ENCODE measurements around the gene CCL1. TPM values are rescaled to one million over a fixed set of nuclear protein-coding genes. Genes with fewer than 3 reads are reported as not detected.
"Not testable (repeated sequence)": the region's sequence is repeated elsewhere in the genome, so short reads cannot be mapped to it uniquely, and the experiment has no call there.

CCL1 gene
- total and polyA plus RNA-seq, 8 donors, result not detected

GRCh38 chr17:34339138-34339770 is 23.8 kb downstream of the CCL1 start:
- 77 to 90% (median 87%) methylated on average over 3 of the region's 3 CpGs for WGBS, 5 donors
- intact Hi-C loops (cut with DNase I; ENCODE audit: low total_unique reads), result no loop called here

GRCh38 chr17:34337701-34338100 is 25.3 kb downstream of the CCL1 start:
- H3K9me3 ChIP-seq, result peaks cover 0 to 5% (median 0%) of the 10 kb centered on the region in 4 donors
- DNase-seq, result no peak
- TF ChIP-seq EP300 (IDR thresholded peaks at IDR 0.05) (no peak), POLR2A (IDR thresholded peaks at IDR 0.05) (no peak), POLR2AphosphoS5 (IDR thresholded peaks at IDR 0.05) (no peak)
- intact Hi-C loops (cut with DNase I; ENCODE audit: low total_unique reads), result no loop called here
- H3K27ac ChIP-seq, result no peak overlapping the region
- no peaks in the 10 kb centered on the region for H3K4me1 ChIP-seq
- no peak overlapping the region for H3K4me3 ChIP-seq
- 68 to 80% (median 70%) methylated on average over 1 of the region's 1 CpG for WGBS, 5 donors
- no peaks in the 10 kb centered on the region for H3K36me3 ChIP-seq
- H3K27me3 ChIP-seq, result no peaks in the 10 kb centered on the region

More at GRCh38 chr17:34339138-34339770, 23.8 kb downstream of the CCL1 start:
- Histone ChIP-seq H3K27me3 (no peaks in the 10 kb centered on the region), H3K27ac (no peak overlapping the region), H3K36me3 (no peaks in the 10 kb centered on the region), H3K4me3 (no peak overlapping the region), H3K4me1 (no peaks in the 10 kb centered on the region), H3K9me3 (peaks cover 0 to 5% (median 0%) of the 10 kb centered on the region in 4 donors)
- no peak for TF ChIP-seq EP300 (IDR thresholded peaks at IDR 0.05)
- TF ChIP-seq POLR2AphosphoS5 (IDR thresholded peaks at IDR 0.05), result no peak
- no peak for TF ChIP-seq CTCF (IDR thresholded peaks at IDR 0.05)
- no peak for TF ChIP-seq POLR2A (IDR thresholded peaks at IDR 0.05)
- no peak for DNase-seq

GRCh38 chr17:34327580-34327979 is 35.5 kb downstream of the CCL1 start:
- H3K27ac ChIP-seq; H3K4me1 ChIP-seq; H3K27me3 ChIP-seq; intact Hi-C loops (cut with DNase I; ENCODE audit: low total_unique reads); H3K36me3 ChIP-seq; H3K4me3 ChIP-seq: not testable (repeated sequence)
- peaks cover 0 to 15% (median 7%) of the 10 kb centered on the region in 4 donors for H3K9me3 ChIP-seq
- WGBS, 5 donors, result 52 to 64% (median 64%) methylated on average over 4 of the region's 4 CpGs
- TF ChIP-seq POLR2AphosphoS5 (IDR thresholded peaks at IDR 0.05), result peak in 1 of 3 donors; percentile 16
- DNase-seq, result peak in 1 of 2 donors; percentile 55

GRCh38 chr17:34321964-34322363 is 41.1 kb downstream of the CCL1 start:
- Histone ChIP-seq H3K4me3 (no peak overlapping the region), H3K36me3 (no peaks in the 10 kb centered on the region), H3K27ac (no peak overlapping the region), H3K9me3 (peaks cover 0 to 15% (median 7%) of the 10 kb centered on the region in 4 donors), H3K4me1 (peaks cover 0 to 3% (median 0%) of the 10 kb centered on the region in 4 donors), H3K27me3 (no peaks in the 10 kb centered on the region)
- TF ChIP-seq POLR2A (IDR thresholded peaks at IDR 0.05) (no peak), CTCF (IDR thresholded peaks at IDR 0.05) (no peak), POLR2AphosphoS5 (IDR thresholded peaks at IDR 0.05) (no peak), EP300 (IDR thresholded peaks at IDR 0.05) (no peak)
- intact Hi-C loops (cut with DNase I; ENCODE audit: low total_unique reads), result no loop called here
- no peak for DNase-seq

GRCh38 chr17:34319039-34319483 is 44.0 kb downstream of the CCL1 start, which contains the start of gene CCL8:
Gene CCL8 (plus strand): TSS chr17:34319435. CDS start chr17:34319502, 67 bp downstream.
- H3K4me3 ChIP-seq, result no peak within 1 kb of the TSS
- H3K27me3 ChIP-seq, result no peaks in the 10 kb centered on the region
- DNase-seq, result peak in 1 of 2 donors; percentile 28
- intact Hi-C loops (cut with DNase I; ENCODE audit: low total_unique reads), result no loop called here
- H3K9me3 ChIP-seq, result no peaks in the 10 kb centered on the region
- H3K27ac ChIP-seq, result peak within 1 kb of the TSS in 1 of 5 donors; percentile 7
- TF ChIP-seq POLR2A (IDR thresholded peaks at IDR 0.05) (no peak), CTCF (IDR thresholded peaks at IDR 0.05) (no peak), EP300 (IDR thresholded peaks at IDR 0.05) (no peak), POLR2AphosphoS5 (IDR thresholded peaks at IDR 0.05) (no peak)
- no peaks in the 10 kb centered on the region for H3K36me3 ChIP-seq
- peaks cover 0 to 14% (median 5%) of the 10 kb centered on the region in 4 donors for H3K4me1 ChIP-seq
- WGBS, 5 donors, result 43 to 71% (median 59%) methylated on average over 2 of the region's 2 CpGs
